ENCODE data around the gene UGT3A1.
"Not testable (repeated sequence)": the region's sequence is repeated elsewhere in the genome, so short reads cannot be mapped to it uniquely, and the experiment has no call there.

UGT3A1 gene

GRCh38 chr5:35999547-35999946 is 8.4 kb upstream of the UGT3A1 start:
- no peak for FAIRE-seq
- DNase-seq (ENCODE audit: insufficient read length, low spot score) = no peak
- TF ChIP-seq POLR2AphosphoS5 (IDR thresholded peaks at IDR 0.05; ENCODE audit: low read depth, low read length) = no peak

DNA sequence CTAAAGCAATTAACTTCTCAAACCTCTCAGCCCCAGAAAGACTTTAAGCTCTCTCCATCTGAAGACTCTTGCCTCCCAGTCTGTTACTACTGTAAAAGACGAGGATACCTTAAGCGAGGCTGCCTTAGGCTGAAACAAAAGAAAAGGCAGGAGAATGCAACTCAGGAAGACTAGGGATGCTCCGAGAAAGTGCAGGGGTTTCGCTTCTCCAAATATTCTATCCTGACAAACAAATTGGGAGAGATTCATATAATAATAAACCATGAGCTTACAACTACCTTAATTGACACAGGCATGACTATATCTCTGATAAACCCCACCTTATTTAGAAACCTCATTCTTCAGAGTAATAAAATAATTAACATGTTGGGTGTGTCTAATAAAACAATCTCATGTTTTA is 4.9 kb upstream of the UGT3A1 start:
- FAIRE-seq (no peak), DNase-seq (ENCODE audit: insufficient read length, low spot score) (no peak)
- TF ChIP-seq PAX5 (IDR thresholded peaks at IDR 0.05; ENCODE audit: insufficient read depth, low read length, severe bottlenecking) (no peak), POLR2AphosphoS5 (IDR thresholded peaks at IDR 0.05; ENCODE audit: low read depth, low read length) (no peak), TAF1 (IDR thresholded peaks at IDR 0.05; ENCODE audit: low read depth, low read length) (no peak), POU2F2 (IDR thresholded peaks at IDR 0.05; ENCODE audit: low read depth, low read length) (no peak), POLR2A (IDR thresholded peaks at IDR 0.05; ENCODE audit: low read depth, low read length) (no peak), SPI1 (IDR thresholded peaks at IDR 0.05; ENCODE audit: low read depth, low read length) (no peak)

- FAIRE-seq = no peak
- no peak for DNase-seq (ENCODE audit: insufficient read length, low spot score)
Observed at GRCh38 chr5:35990520-35990919, 670 bp downstream of the UGT3A1 start.

DNA sequence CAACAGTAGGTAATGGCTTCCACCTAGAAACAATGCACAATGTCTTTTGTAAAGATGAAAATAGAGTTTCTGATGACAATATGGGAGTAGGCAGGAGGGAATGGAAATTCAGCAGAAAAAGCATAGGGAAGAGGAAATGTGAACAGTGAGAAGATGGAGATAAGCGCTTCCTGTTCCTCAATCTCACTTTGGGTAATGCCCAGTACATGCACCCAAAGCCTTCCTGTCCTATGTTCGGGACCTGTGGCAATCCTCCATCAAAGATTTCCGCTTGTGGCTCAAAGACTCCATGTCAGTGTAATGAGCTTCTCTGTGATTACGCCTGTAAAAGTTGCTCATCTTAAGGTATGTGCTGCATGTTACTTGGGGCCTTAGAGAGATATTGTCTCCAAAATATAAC is 2.7 kb downstream of the UGT3A1 start:
- FAIRE-seq (no peak), DNase-seq (ENCODE audit: insufficient read length, low spot score) (no peak)
- TF ChIP-seq TAF1 (IDR thresholded peaks at IDR 0.05; ENCODE audit: low read depth, low read length) (no peak), PAX5 (IDR thresholded peaks at IDR 0.05; ENCODE audit: insufficient read depth, low read length, severe bottlenecking) (no peak), POLR2AphosphoS5 (IDR thresholded peaks at IDR 0.05; ENCODE audit: low read depth, low read length) (no peak), POLR2A (IDR thresholded peaks at IDR 0.05; ENCODE audit: low read depth, low read length) (no peak), POU2F2 (IDR thresholded peaks at IDR 0.05; ENCODE audit: low read depth, low read length) (no peak), SPI1 (IDR thresholded peaks at IDR 0.05; ENCODE audit: low read depth, low read length) (no peak)

More at GRCh38 chr5:35990520-35990919, 670 bp downstream of the UGT3A1 start:
- TF ChIP-seq POU2F2 (IDR thresholded peaks at IDR 0.05; ENCODE audit: low read depth, low read length) (no peak), POLR2AphosphoS5 (IDR thresholded peaks at IDR 0.05; ENCODE audit: low read depth, low read length) (no peak), PAX5 (IDR thresholded peaks at IDR 0.05; ENCODE audit: insufficient read depth, low read length, severe bottlenecking) (no peak), SPI1 (IDR thresholded peaks at IDR 0.05; ENCODE audit: low read depth, low read length) (no peak), TAF1 (IDR thresholded peaks at IDR 0.05; ENCODE audit: low read depth, low read length) (no peak), POLR2A (IDR thresholded peaks at IDR 0.05; ENCODE audit: low read depth, low read length) (no peak)

DNA sequence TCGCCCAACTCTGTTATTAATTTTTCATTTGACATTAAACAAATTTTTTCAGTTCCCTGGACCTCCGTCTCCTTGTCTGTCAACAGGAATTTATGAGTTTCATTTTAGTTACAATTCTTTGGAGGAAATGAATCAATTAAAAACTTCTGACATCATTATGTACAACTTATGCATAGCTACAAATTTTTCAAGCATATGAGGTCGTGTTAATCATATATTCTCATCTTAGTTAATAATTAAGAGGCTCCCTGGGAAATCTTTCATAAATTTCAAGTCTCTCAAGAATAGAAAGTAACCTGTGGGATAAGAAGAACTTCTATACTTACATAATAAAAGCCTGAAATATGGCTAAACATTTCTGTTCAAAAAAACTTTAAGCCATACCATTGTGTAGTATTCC is 3.4 kb downstream of the UGT3A1 start:
- TF ChIP-seq POLR2AphosphoS5 (IDR thresholded peaks at IDR 0.05; ENCODE audit: low read depth, low read length) (no peak), POU2F2 (IDR thresholded peaks at IDR 0.05; ENCODE audit: low read depth, low read length) (no peak), POLR2A (IDR thresholded peaks at IDR 0.05; ENCODE audit: low read depth, low read length) (no peak), TAF1 (IDR thresholded peaks at IDR 0.05; ENCODE audit: low read depth, low read length) (no peak), PAX5 (IDR thresholded peaks at IDR 0.05; ENCODE audit: insufficient read depth, low read length, severe bottlenecking) (no peak), SPI1 (IDR thresholded peaks at IDR 0.05; ENCODE audit: low read depth, low read length) (no peak)
- FAIRE-seq (no peak), DNase-seq (ENCODE audit: insufficient read length, low spot score) (no peak)

GRCh38 chr5:35979715-35980114 is 11.5 kb downstream of the UGT3A1 start:
- DNase-seq (ENCODE audit: insufficient read length, low spot score) (no peak), FAIRE-seq (no peak)

GRCh38 chr5:35976859-35977258 is 14.3 kb downstream of the UGT3A1 start:
- not testable (repeated sequence) for FAIRE-seq

More at GRCh38 chr5:35979715-35980114, 11.5 kb downstream of the UGT3A1 start:
- TF ChIP-seq SPI1 (IDR thresholded peaks at IDR 0.05; ENCODE audit: low read depth, low read length) = no peak

DNA sequence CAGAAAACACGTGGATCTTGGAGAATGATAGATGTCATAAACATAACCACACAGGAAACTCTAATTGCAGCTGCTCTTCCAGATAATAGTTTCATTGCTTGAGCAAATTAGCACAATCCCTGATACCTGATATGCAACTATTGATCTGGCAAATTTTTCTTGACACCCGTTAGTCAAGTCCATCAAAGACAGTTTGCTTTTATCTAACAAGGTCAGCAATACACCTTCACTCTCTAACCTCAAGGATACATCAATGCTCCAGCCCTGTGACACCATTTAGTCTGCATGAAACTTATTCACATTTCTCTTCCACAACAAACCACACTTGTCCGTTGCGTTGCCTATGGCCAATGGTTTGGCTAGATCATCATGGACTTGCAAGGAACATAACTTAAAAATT is 16.6 kb downstream of the UGT3A1 start:
- no peak for TF ChIP-seq POLR2AphosphoS5 (IDR thresholded peaks at IDR 0.05; ENCODE audit: low read depth, low read length)
- no peak for FAIRE-seq

More at GRCh38 chr5:35976859-35977258, 14.3 kb downstream of the UGT3A1 start:
- not testable (repeated sequence) for DNase-seq (ENCODE audit: insufficient read length, low spot score)

DNA sequence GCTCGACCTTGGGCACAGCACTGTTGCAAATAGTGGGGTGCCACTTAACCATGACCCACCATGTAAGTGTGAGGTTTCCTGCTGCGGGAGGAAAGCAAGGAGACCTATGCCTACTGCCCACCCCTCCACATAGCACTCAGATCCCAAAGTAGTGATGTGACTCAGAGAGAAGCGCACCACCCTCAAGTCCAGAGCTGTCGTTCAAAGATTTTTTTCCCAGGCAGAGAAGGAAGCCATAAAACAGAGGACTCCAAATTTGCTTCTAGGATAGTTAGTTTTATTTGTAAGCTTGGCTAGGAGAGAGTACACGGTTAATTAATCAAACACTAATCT is 19.3 kb downstream of the UGT3A1 start:
- TF ChIP-seq POU2F2 (IDR thresholded peaks at IDR 0.05; ENCODE audit: low read depth, low read length) (no peak), PAX5 (IDR thresholded peaks at IDR 0.05; ENCODE audit: insufficient read depth, low read length, severe bottlenecking) (no peak), POLR2AphosphoS5 (IDR thresholded peaks at IDR 0.05; ENCODE audit: low read depth, low read length) (no peak), POLR2A (IDR thresholded peaks at IDR 0.05; ENCODE audit: low read depth, low read length) (no peak)
- FAIRE-seq (no peak), DNase-seq (ENCODE audit: insufficient read length, low spot score) (no peak)

More for the DNA sequence above, 16.6 kb downstream of the UGT3A1 start:
- no peak for DNase-seq (ENCODE audit: insufficient read length, low spot score)

DNA sequence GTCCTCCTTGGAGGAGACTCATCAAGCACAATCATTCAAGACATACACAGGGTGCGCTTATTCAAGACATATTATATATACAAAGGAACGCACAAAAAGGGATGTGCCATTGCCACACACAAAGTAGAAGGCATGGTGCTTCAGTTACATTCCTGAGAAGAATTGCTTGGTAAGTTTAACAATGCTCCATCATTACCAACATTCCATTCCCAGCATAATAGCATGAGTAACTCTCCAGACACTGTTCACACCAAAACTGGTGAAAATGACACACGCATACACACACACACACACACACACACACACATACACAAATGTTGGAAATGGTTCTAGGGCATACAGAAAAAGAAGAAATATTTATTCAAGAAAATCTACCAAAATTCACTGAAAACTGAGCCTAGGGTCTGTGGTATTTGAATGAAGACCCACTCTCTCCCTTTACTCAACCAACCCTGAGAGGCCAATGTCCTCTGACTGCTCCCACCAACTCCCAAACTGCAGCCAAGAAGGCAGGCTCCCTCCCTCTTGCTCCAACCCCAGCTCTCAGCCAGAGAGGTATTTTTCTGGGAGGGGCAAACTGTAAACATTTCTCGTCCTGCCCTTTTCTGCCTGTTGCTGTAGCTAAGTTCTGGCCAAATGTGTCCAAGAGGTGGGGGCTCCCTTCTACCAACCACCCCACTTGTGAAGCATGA is 19.9 kb downstream of the UGT3A1 start:
- TF ChIP-seq POU2F2 (IDR thresholded peaks at IDR 0.05; ENCODE audit: low read depth, low read length) = no peak
- TF ChIP-seq POLR2A (IDR thresholded peaks at IDR 0.05; ENCODE audit: low read depth, low read length) = no peak
- no peak for TF ChIP-seq POLR2AphosphoS5 (IDR thresholded peaks at IDR 0.05; ENCODE audit: low read depth, low read length)
- TF ChIP-seq SPI1 (IDR thresholded peaks at IDR 0.05; ENCODE audit: low read depth, low read length) = no peak
- TF ChIP-seq PAX5 (IDR thresholded peaks at IDR 0.05; ENCODE audit: insufficient read depth, low read length, severe bottlenecking) = no peak
- no peak for TF ChIP-seq TAF1 (IDR thresholded peaks at IDR 0.05; ENCODE audit: low read depth, low read length)
- no peak for DNase-seq (ENCODE audit: insufficient read length, low spot score)
- FAIRE-seq = no peak

DNA sequence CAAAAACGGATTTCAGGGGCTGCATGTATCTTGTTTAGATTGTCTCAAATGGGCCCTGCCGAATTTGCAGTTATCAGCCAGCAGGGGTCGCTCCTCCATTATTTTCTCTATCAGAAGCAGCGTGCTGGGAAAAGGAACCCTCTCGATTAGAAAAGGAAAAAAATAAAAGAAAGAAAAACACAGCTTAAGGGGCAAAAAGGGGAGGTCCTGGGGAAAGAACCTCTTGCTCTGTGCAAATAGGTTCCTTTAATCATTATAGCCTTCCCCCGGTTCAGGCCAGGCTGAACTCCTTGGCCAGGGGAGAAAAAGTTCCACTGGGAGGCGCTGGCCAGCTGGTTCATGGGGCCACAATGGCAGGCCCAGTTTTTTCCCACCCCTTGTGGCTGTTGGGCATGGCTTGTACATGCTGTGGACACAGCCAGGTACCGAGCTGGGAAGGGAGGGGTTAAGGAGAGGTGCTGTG is 27.8 kb downstream of the UGT3A1 start:
- DNase-seq (ENCODE audit: insufficient read length, low spot score) = no peak
- TF ChIP-seq PAX5 (IDR thresholded peaks at IDR 0.05; ENCODE audit: insufficient read depth, low read length, severe bottlenecking) (no peak), POLR2A (IDR thresholded peaks at IDR 0.05; ENCODE audit: low read depth, low read length) (no peak), POLR2AphosphoS5 (IDR thresholded peaks at IDR 0.05; ENCODE audit: low read depth, low read length) (no peak), SPI1 (IDR thresholded peaks at IDR 0.05; ENCODE audit: low read depth, low read length) (no peak), TAF1 (IDR thresholded peaks at IDR 0.05; ENCODE audit: low read depth, low read length) (no peak), POU2F2 (IDR thresholded peaks at IDR 0.05; ENCODE audit: low read depth, low read length) (no peak)
- FAIRE-seq = no peak
